B cell (primary cell): ENCODE results near the gene LANCL1. TPM values are rescaled to one million over a fixed set of nuclear protein-coding genes. Genes with fewer than 3 reads are reported as not detected.
A peak's percentile ranks its signal among the peaks of the same experiment; 100 is the strongest.

ENCODE experiments used
- ATAC-seq: fragments of 200-7000 bp; cut with Tn5 transposase; one replicate; pipeline ENCODE4 v1.10.0; 2021; ENCODE audit warnings: low read depth, mild to moderate bottlenecking, moderate number of reproducible peaks, moderate library complexity
- CTCF ChIA-PET: fragments of 350-600 bp; sonication (Branson Sonifier 250); formaldehyde crosslinking; loops from one replicate; lab custom pipeline; 2021; ENCODE audit warnings: antibody characterized with exemption, inconsistent platforms; lab: Charles Lee
- POLR2A ChIA-PET: fragments of 350-600 bp; sonication (Branson Sonifier 250); formaldehyde crosslinking; loops from one replicate; lab custom pipeline; 2021; ENCODE audit warnings: antibody characterized with exemption; lab: Charles Lee
- DNase-seq: peaks from one replicate; pipeline ENCODE4 v3.0.0; 2013
- H2AFZ ChIP-seq: 2 replicates; pipeline ENCODE4 v1.6.1; 2012; ENCODE audit warnings: mild to moderate bottlenecking, low read depth, low read length; ENCODE audit not compliant: insufficient read depth, poor library complexity, severe bottlenecking
- H3K27ac ChIP-seq, 2 donors: 1 replicate in 1 of 2; 2 replicates in 1 of 2; pipeline ENCODE4 v1.5.1; 2012 to 2013; ENCODE audit warnings: low read length in 2 of 2, mild to moderate bottlenecking in 2 of 2, moderate library complexity in 1 of 2
- H3K27me3 ChIP-seq, 4 experiments: fragments of 200-600 bp in 1 of 4; sonication (generic) in 1 of 4; replicated peaks in 1 of 4; 1 replicate in 2 of 4; 2 replicates in 2 of 4; pipeline versions ENCODE4 v1.6.1 to v1.7.0; 2013 to 2016; ENCODE audit warnings: low read length in 3 of 4, mild to moderate bottlenecking in 2 of 4, mixed read lengths in 1 of 4, moderate library complexity in 1 of 4; ENCODE audit not compliant: insufficient read depth in 4 of 4, control insufficient read depth in 3 of 4; ENCODE audit errors: control extremely low read depth in 1 of 4
- H3K36me3 ChIP-seq, 2 experiments: replicated peaks in 1 of 2; 1 replicate in 1 of 2; 2 replicates in 1 of 2; pipeline versions ENCODE4 v1.6.1 to v1.7.1; 2013; ENCODE audit warnings: low read length in 1 of 2; ENCODE audit not compliant: insufficient read depth in 2 of 2, control insufficient read depth in 1 of 2; ENCODE audit errors: control extremely low read depth in 1 of 2, extremely low read depth in 1 of 2
- H3K4me1 ChIP-seq, 2 donors: fragments of 200-600 bp in 1 of 2; sonication (generic) in 1 of 2; 1 replicate in 1 of 2; 2 replicates in 1 of 2; pipeline versions ENCODE4 v1.5.1 to v1.6.1; 2013 to 2017; ENCODE audit warnings: low read length in 2 of 2; ENCODE audit not compliant: control insufficient read depth in 2 of 2, insufficient read depth in 2 of 2
- H3K4me2 ChIP-seq: replicated peaks from 2 replicates; pipeline ENCODE3; 2012; ENCODE audit warnings: mild to moderate bottlenecking, low read depth, low read length; ENCODE audit not compliant: poor library complexity, severe bottlenecking
- H3K4me3 ChIP-seq, 5 experiments: fragments of 200-600 bp in 1 of 5; sonication (generic) in 1 of 5; 1 replicate in 3 of 5; 2 replicates in 2 of 5; pipeline versions ENCODE4 v1.5.1 to v1.7.0; 2011 to 2016; ENCODE audit warnings: low read length in 4 of 5, mild to moderate bottlenecking in 4 of 5, low read depth in 2 of 5, control low read depth in 1 of 5, moderate library complexity in 1 of 5; ENCODE audit not compliant: insufficient read depth in 1 of 5; ENCODE audit errors: control extremely low read depth in 1 of 5, extremely low read depth in 1 of 5
- H3K79me2 ChIP-seq: fragments of 200-600 bp; sonication (generic); one replicate; pipeline ENCODE4 v1.6.0; 2016; ENCODE audit warnings: low read length; ENCODE audit not compliant: control insufficient read depth, insufficient read depth
- H3K9ac ChIP-seq: fragments of 200-600 bp; sonication (generic); 2 replicates; pipeline ENCODE4 v1.6.1; 2017; ENCODE audit warnings: mild to moderate bottlenecking, low read length, moderate library complexity
- H3K9me3 ChIP-seq, 3 donors: one replicate each; pipeline versions ENCODE4 v1.6.1 to v1.7.1; 2013; ENCODE audit warnings: low read length in 2 of 3; ENCODE audit not compliant: control insufficient read depth in 2 of 3, insufficient read depth in 1 of 3; ENCODE audit errors: control extremely low read depth in 1 of 3
- H4K20me1 ChIP-seq: 2 replicates; pipeline ENCODE4 v1.6.0; 2012; ENCODE audit warnings: mild to moderate bottlenecking, low read length; ENCODE audit not compliant: insufficient read depth, control insufficient read depth, poor library complexity, severe bottlenecking
- H3K27ac Mint-ChIP-seq: one replicate; pipeline ENCODE4 v1.8.0; 2021; ENCODE audit warnings: mixed read lengths
- H3K27me3 Mint-ChIP-seq: one replicate; pipeline ENCODE4 v1.8.0; 2021; ENCODE audit warnings: mixed read lengths
- H3K4me1 Mint-ChIP-seq: one replicate; pipeline ENCODE4 v1.8.0; 2021; ENCODE audit warnings: mixed read lengths
- H3K4me3 Mint-ChIP-seq: one replicate; pipeline ENCODE4 v1.8.0; 2021; ENCODE audit warnings: mixed read lengths
- H3K9me3 Mint-ChIP-seq: one replicate; pipeline ENCODE4 v1.8.0; 2022; ENCODE audit warnings: mixed read lengths; ENCODE audit not compliant: insufficient read depth
- CTCF ChIP-seq: fragments of 200-600 bp; IDR thresholded peaks from one replicate; pipeline ENCODE4 v1.8.0; 2022; ENCODE audit warnings: antibody characterized with exemption, mild to moderate bottlenecking
- EZH2 ChIP-seq: IDR thresholded peaks from 2 replicates; pipeline ENCODE4 v1.6.1; 2012; ENCODE audit warnings: borderline replicate concordance, low read depth, mild to moderate bottlenecking, moderate library complexity, low read length; ENCODE audit not compliant: insufficient read depth, poor library complexity, severe bottlenecking
- WGBS: methylation state at CpG from one replicate; pipeline ENCODE4 v1.1.5; 2013; ENCODE audit warnings: missing lambda C conversion rate; ENCODE audit not compliant: insufficient coverage; 5-methylcytosine and 5-hydroxymethylcytosine counted together
- intact Hi-C: fragments of 100-400 bp; cut with micrococcal nuclease; formaldehyde crosslinking; loops from one replicate; pipeline ENCODE4 v1.10.0; 2022
- polyA minus RNA-seq: library from RNA; depleted of rRNA, polyadenylated mRNA; stranded (reverse); fragments of >200 nt; gene quantifications from 2 replicates; pipeline ENCODE4 v1.2.3, GENCODE V29; 2012
- polyA plus RNA-seq: library from polyadenylated mRNA; depleted of rRNA; stranded (reverse); fragments of >200 nt; gene quantifications from 2 replicates; pipeline ENCODE4 v1.2.3, GENCODE V29; 2012
- total RNA-seq, 2 donors: library from RNA; stranded (reverse); fragments of 120-200 nt in 1 of 2; gene quantifications; 1 replicate in 1 of 2; 2 replicates in 1 of 2; pipeline versions ENCODE4 v1.2.3 to v1.2.4, GENCODE V29; 2013 to 2022

The LANCL1 gene
- total RNA-seq (26.8 and 30.0 TPM in 2 replicates), polyA plus RNA-seq (14.8 and 20.1 TPM in 2 replicates), polyA minus RNA-seq (10.7 and 16.0 TPM in 2 replicates)
- total RNA-seq (2013) = 16.7 TPM

- peak; percentile 100 for ATAC-seq
- Histone ChIP-seq H3K27ac (peak within 1 kb of the TSS; percentile 82 to 85), H4K20me1 (no peaks in the 10 kb centered on the region), H3K9ac (peak within 1 kb of the TSS; percentile 98), H3K36me3 (peaks cover 0 to 5% of the 10 kb centered on the region in 2 experiments), H3K27me3 (no peaks in the 10 kb centered on the region), H3K4me2 (peak within 1 kb of the TSS; percentile 85), H3K9me3 (no peaks in the 10 kb centered on the region), H2AFZ (peak within 1 kb of the TSS; percentile 96), H3K4me1 (peaks cover 14 to 15% of the 10 kb centered on the region in 2 donors), H3K79me2 (peaks cover 7% of the 10 kb centered on the region), H3K4me3 (peak within 1 kb of the TSS; percentile 64 to 95 (median 83))
- under 1% methylated on average over 35 of the region's 49 CpGs for WGBS
- Mint-ChIP-seq H3K27ac (peak within 1 kb of the TSS; percentile 98), H3K9me3 (no peaks in the 10 kb centered on the region), H3K4me1 (peaks cover 30% of the 10 kb centered on the region), H3K4me3 (peak within 1 kb of the TSS; percentile 100), H3K27me3 (no peaks in the 10 kb centered on the region)
- CTCF ChIA-PET = interaction anchor here (1.2 to 2.0 kb wide), 3 partner anchors 26 to 30 kb away, joined by 3 to 7 read pairs (median 3); no protein-coding TSS in a partner anchor
- TF ChIP-seq EZH2 (no peak), CTCF (no peak)
- POLR2A ChIA-PET = no interaction called here
- peak; percentile 84 for DNase-seq
- intact Hi-C loops = loop anchor here (2.0 to 5.0 kb wide), 2 partner anchors 306 to 474 kb away; partner anchors contain the start of genes KANSL1L and RPE
These were observed at the start of gene LANCL1 for GRCh38 chr2:210476194-210477128. Gene LANCL1, minus strand, starts transcription at chr2:210476759. Its CDS starts 363 bp downstream, at chr2:210476396.

DNA sequence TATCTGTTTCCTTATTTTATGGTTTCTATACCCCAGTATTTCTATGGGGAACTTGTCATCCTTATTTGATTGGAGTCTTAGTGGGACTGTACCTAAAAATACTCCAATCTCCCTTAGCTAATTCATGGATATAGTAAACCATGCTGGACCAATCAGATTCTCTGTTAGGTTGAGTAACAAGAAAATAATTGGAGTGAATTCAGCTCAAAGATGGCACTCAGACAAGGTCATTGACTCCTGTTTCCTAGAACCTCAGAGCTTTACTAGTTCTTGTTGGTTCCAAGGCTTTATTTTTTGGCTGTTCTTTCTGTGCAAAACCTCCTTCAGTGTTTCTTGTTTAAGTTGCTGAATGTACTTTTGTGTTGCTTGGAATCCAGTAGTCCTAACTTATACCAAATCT, 48.0 kb upstream of the LANCL1 start:
- CTCF ChIA-PET = interaction anchor here (2.2 kb wide), 1 partner anchor 22 kb away, joined by 11 read pairs; no protein-coding TSS in a partner anchor
- no peak overlapping the region for H3K4me3 Mint-ChIP-seq

More for the DNA sequence above, 48.0 kb upstream of the LANCL1 start:
- no peak overlapping the region for H3K4me3 ChIP-seq
- H3K9me3 ChIP-seq = no peaks in the 10 kb centered on the region
- no peaks in the 10 kb centered on the region for H3K79me2 ChIP-seq
- intact Hi-C loops = no loop called here
- TF ChIP-seq EZH2 = no peak
- TF ChIP-seq CTCF = no peak
- no peaks in the 10 kb centered on the region for H4K20me1 ChIP-seq
- no peak overlapping the region for H3K27ac ChIP-seq
- H3K4me1 Mint-ChIP-seq = no peaks in the 10 kb centered on the region
- ATAC-seq (no peak), DNase-seq (no peak)
- H3K27ac Mint-ChIP-seq = no peak overlapping the region
- H3K27me3 Mint-ChIP-seq = peaks cover 24% of the 10 kb centered on the region
- no peaks in the 10 kb centered on the region for H3K36me3 ChIP-seq
- no peak overlapping the region for H3K9ac ChIP-seq
- no peaks in the 10 kb centered on the region for H3K9me3 Mint-ChIP-seq
- no peak overlapping the region for H3K4me2 ChIP-seq
- POLR2A ChIA-PET = no interaction called here
- H3K4me1 ChIP-seq = no peaks in the 10 kb centered on the region
- no peak overlapping the region for H2AFZ ChIP-seq
- peaks cover 0 to 10% (median 0%) of the 10 kb centered on the region in 4 experiments for H3K27me3 ChIP-seq
